NCI-H226 (cell line): ENCODE measurements around the gene ARHGAP5.
A peak's percentile ranks its signal among the peaks of the same experiment; 100 is the strongest.
"Not testable (repeated sequence)": the region's sequence is repeated elsewhere in the genome, so short reads cannot be mapped to it uniquely, and the experiment has no call there.

ENCODE experiments used
- DNase-seq: peaks from one replicate; pipeline ENCODE4 v3.0.0-alpha.2; 2015

ARHGAP5 gene

DNA sequence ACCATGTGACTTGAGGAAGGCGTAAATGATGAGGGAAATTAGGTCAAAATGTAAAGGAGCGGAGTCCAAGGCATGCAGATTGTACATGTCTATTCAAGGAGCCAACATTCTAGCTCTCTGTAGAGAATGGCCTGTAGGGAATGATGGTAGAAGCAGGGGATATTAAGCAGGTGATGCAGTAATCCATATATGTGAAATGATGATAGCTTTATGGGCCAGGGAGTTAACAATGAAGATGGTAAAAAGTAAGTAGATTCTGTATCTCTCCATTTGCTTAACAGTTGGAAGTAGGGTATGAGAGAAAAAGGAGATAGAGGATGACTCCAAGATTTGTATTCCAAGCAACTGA lies 33.4 kb downstream of the ARHGAP5 start:
- DNase-seq: no peak

DNA sequence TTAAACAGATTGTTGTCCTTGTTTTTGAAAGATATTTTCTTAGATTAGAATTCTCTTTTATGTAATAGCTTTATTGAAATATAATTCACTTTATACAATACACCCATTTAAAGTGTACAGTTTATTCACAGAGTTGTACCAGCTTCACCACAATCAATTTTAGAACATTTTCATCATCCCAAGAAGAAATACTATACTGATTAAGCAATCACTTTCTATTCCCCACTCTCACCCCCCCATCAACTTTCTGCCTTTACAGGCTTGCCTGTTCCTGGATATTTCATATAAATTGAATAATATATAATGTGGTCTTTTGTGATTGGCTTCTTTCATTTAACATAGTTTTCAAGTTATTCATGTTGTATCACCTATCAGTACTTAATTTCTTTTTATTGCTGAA lies 44.4 kb downstream of the ARHGAP5 start:
- DNase-seq: no peak

DNA sequence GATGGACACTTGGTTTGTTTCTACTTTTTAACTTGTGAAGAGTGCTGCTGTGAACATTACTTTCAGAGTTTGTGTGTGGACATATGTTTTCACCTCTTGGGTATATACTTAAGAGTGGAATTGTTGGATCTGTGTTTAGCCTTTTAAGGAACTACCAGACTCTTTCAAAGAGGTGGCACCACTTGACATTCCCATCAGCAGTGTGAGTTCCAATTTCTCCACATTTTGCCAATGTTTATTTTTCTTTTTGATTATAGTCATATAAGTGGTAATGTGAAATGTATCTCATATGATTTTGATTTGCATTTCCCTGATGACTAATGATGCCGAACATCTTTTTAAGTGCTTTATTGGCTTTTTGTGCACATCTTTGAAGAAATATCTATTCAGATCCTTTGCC lies 44.8 kb downstream of the ARHGAP5 start:
- DNase-seq: no peak

DNA sequence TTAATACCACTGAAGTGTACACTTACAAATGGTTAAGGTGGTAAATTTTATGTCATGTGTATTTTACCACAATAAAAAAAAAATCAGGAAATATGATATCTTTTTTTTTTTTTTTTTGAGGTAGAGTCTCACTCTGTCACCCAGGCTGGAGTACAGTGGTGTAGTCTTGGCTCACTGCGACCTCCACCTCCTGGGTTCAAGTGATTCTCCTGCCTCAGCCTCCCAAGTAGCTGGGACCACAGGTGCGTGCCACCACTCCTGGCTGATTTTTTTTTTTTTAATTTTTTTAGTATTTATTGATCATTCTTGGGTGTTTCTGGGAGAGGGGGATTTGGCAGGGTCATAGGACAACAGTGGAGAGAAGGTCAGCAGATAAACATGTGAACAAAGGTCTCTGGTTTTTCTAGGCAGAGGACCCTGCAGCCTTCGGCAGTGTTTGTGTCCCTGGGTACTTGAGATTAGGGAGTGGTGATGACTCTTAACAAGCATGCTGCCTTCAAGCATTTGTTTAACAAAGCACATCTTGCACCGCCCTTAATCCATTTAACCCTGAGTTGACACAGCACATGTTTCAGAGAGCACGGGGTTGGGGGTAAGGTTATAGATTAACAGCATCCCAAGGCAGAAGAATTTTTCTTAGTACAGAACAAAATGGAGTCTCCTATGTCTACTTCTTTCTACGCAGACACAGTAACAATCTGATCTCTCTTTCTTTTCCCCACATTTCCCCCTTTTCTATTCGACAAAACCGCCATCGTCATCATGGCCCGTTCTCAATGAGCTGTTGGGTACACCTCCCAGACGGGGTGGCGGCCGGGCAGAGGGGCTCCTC lies 50.0 kb downstream of the ARHGAP5 start:
- not testable (repeated sequence) for DNase-seq

DNA sequence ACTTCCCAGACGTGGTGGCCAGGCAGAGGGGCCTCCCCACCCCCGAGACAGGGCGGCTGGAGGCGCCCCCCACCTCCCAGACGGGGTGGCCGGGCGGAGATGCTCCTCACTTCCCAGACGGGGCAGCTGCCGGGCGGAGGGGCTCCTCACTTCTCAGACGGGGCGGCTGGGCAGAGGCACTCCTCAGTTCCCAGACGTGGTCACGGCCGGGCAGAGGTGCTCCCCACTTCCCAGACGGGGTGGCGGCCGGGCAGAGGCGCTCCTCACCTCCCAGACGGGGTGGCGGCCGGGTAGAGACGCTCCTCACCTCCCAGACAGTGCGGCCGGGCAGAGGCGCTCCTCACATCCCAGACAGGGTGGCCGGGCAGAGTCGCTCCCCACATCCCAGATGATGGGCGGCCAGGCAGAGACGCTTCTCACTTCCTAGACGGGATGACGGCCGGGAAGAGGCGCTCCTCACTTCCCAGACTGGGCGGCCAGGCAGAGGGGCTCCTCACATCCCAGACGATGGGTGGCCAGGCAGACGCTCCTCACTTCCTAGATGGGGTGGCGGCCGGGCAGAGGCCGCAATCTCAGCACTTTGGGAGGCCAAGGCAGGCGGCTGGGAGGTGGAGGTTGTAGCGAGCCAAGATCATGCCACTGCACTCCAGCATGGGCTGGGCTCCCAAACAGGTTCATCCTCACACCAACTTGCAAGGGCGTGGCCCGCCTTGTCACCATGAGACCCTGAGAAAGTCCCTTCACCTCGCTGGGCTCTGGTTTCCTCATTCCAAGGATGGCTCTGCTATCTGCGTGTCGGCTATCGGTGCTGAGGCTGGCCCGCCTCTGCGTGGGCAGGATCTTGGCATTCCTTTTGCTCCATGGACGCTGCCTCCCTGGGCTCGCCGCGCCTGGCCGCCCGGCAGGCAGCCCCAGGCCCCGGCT lies 50.9 kb downstream of the ARHGAP5 start:
- DNase-seq: not testable (repeated sequence)

DNA sequence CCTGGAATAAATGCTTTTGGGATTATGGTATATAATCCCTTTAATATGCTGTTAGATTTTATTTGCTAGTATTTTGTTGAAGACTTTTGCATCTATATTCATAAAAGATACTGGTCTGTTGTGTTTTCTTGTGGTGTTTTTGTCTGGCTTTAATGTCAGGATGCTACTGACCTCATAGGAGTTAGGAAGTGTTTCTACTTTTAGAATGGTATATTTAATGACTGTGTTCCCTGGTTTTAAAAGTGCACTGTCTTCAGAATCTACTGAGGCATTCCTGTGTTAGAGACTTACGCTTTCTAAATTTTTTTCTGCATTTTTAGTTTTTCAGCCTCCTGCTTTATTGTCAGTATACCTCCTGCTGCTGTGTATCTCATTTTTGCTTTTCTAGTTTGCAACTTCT lies 51.6 kb downstream of the ARHGAP5 start:
- DNase-seq: no peak

DNA sequence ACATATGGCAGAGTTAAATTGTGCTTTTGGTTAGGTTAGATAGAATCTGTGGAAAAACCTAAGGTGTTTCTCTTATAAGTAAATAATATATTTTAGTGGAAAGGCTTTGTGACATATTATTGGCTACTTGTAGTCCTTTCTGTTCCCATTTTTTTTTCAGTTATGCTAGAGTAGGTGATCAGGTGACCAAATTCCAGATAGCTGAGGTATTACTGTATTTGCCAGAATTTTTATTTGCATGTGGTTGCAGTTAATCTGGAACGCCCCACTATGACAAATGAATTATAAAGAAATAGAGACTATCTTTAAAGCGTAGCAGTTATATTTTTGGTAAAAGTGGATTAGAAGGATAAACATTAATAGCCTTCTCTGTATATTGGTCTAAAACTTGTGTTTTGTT lies 52.0 kb downstream of the ARHGAP5 start:
- DNase-seq: peak; percentile 61

DNA sequence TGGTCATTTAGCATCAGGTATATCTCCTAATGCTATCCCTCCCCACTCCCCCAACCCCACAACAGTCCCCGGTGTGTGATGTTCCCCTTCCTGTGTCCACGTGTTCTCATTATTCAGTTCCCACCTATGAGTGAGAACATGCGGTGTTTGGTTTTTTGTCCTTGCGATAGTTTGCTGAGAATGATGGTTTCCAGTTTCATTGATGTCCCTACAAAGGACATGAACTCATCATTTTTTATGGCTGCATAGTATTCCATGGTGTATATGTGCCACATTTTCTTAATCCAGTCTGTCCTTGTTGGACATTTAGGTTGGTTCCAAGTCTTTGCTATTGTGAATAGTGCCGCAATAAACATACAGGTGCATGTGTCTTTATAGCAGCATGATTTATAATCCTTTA lies 54.6 kb downstream of the ARHGAP5 start:
- DNase-seq: not testable (repeated sequence)

DNA sequence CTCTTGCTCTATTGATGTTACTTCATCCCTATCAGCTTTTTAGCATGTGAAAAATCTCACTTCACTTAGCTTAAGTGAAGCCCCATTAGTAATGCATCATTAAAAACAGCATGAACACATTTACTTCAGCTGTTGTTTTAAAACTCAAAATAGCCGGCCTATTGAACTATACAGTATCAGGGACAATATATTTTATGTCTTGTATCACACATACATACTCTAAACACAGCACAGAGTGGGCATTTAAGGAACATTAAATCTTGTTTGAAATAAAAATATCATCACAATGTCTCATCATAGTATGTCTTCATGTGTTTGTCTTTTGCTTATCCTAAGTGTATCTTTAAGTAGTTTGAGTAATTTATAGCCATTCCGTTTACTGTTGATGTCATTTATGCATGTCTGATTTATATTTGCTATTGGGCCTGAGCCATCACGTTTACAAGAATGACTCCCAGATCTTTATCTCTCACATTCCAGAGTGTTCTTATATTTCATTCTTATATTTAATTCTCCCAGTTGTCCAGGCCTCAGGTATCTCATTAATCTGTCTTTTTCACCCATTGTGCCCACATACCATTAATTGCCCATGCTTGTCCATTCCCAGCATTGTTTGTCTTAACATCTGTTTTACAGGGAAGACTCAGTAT lies 57.5 kb downstream of the ARHGAP5 start:
- peak; percentile 35 for DNase-seq

DNA sequence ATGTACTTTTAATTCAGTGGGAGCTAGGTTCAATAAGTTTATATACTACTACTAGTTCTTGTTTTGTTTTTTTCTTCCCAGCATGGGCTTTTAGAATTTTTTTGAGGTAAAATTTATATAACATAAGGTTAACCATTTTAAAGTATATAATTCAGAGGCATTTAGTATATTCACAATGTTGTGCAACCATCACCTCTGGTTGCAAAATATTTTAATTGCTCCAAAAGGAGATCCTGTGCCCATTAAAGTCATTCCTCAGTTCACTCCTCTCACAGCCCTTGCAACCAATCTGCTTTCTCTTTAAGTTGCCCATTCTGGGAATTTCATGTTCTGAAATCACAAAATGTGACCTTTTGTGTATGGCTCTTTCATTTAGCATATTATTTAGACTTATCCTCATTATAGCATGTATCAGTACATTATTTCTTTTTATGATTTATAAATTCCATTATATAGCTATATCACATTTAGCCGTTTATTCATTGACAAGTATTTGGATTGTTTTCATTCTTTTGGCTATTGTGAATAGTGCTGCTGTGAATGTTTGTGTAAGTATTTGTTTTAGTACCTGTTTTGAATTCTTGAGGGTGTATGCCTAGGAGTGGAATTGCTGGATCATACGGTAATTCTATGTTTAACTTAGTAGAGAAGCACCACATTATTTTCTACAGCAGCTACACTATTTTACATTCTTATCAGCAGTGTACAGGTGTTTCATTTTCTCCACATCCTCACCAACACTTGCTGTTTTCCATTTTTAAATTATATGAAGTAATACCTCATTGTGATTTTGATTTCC lies 59.1 kb downstream of the ARHGAP5 start:
- no peak for DNase-seq

DNA sequence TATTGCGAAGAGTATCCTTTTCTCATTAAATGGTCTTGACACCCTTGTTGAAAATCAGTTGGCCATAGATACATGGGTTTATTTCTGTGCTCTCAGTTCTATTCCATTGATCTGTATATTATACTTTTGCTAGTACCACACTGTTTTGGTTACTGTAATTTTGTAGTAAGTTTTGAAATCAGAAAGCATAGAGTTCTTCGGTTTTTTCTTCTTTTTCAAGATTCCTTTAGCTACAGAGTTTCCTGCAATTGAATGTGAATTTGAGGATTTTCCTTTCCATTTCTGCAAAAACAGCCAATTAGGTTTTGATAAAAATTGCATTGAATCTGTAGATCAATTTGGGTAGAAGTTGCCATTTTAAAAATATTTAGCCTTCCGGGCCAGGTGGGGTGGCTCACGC lies 60.2 kb downstream of the ARHGAP5 start:
- DNase-seq: no peak

DNA sequence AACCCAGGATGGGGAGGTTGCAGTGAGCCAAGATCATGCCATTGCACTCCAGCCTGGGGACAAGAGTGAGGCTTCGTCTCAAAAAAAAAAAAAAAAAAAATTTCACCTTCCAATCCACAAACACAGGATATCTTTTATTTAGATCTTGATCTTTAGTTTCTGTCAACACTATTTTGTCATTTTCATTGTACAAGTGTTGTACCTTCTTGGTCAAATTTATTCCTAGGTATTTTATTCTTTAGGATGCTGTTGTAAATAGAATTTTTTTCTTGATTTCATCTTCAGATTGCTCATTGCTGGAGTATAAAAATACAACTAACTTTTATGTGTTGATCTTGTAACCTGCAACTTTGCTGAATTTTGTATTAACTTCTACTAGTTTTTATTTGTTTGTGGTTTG lies 60.8 kb downstream of the ARHGAP5 start:
- no peak for DNase-seq

DNA sequence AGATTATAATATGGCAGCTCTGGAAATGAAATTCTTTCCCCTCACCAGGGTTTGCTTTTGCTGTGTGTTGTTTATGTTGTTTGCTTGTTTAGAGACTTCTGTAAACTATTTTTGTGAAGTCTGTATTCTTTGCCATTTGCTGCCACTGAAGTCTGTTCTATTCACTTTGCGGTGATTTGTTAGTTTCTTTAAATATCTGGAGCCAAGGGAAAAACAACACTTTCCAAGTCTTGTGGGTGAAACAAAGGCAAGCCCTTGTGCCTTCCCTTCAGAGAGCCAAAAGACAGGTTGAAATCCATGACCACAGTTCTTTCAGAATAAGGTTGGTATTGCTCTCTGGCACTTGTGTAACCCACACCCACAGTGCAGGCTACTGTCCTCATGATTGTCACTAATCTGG lies 65.2 kb downstream of the ARHGAP5 start:
- DNase-seq: no peak

DNA sequence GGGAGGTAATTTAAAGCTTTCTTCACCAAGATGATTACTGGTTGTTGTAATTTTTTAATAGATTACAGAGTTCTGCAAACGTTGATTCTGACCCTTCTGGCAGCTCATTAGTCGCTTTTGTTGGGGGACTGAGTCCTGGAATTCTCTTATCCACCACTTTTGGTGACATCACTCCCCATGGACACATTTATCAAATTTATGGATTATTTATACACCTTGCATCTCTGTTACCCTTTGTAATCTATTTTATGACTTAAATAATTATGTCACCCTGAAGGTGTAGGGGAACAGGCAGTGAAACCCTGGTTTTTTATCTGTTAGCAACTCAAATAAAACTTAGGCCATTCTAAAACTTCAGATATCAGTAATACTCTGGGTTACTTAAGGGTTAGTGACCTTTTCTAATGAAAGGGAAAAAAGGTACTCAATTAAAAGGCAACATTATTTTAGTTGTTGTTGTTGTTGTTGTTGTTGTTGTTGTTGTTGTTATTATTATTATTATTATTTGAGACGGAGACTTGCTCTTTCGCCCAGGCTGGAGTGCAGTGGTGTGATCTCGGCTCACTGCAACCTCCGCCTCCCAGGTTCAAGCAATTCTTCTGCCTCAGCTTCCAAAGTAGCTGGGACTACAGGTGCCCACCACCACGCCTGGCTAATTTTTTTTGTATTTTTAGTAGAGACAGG lies 65.8 kb downstream of the ARHGAP5 start:
- no peak for DNase-seq

DNA sequence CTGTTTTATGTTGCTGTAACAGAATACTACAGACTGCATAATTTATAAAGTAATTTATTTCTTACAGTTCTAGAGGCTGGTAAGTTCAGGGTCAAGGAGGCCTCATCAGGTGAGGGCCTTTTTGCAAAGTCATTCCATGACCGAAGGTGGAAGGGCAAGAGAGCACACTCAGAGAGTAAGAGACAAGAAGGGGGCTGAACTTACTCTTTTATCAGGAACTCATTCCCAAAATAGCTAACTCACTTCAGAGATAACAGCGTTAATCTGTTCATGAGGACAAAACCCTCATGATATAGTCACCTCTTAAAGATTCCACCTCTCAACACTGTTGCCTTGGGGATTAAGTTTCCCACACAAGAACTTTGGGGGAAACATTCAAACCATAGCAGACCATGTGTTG lies 73.3 kb downstream of the ARHGAP5 start:
- peak; percentile 33 for DNase-seq

DNA sequence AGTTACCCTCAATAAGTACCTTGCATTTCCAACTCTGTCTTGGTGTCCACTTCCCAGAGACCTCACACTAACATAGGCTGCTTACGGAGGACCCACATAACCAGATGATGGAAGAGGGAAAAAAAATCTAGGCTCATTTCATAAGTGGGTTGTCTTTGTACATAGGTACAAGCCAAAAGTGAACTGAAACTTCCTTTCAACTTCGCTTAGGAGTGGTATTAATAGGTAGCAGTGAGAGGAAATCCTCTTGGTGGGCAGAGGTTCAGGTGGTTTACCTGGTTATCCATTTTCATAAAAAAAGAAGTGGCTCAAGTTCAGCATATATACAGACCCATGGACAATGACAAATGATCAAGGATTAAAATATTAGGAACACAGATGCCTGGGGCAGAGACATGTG lies 88.9 kb downstream of the ARHGAP5 start:
- no peak for DNase-seq

DNA sequence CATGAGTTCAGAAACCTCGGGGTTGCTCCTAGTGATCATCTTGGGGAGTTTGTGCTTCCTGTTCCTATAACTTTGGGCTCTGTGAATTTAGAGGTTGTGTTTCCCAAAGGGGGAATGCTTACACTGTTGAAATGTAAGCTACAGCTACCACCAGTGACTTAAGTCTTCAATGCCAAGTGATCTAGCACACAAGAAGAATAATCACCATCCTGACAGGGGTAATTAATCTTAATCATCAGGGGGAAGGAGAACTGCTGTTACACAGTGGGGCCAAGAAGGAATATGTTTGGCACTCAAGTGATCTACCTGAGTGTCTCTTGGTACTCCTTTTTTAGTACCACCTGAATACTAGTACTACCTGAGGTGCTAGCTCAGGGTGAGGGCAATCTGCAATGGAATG lies 89.8 kb downstream of the ARHGAP5 start:
- no peak for DNase-seq

DNA sequence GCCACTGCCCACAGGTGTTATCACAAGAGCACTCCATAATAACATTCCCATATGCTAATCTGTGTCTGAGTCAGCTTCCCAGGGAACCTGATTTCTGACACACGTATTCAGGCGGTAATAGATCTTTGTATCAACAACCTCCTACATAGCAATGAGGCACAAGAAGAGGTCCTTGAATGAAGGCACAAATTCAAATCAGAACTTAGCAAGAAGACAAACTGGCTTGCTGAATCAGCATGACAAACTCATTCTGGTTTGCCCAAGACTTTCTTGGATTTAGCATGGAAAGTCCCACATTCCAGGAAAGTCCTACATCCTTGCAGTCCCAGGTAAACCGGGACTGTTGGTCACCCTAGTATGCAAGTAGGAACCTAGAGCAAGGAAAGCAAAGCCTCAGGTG lies 90.8 kb downstream of the ARHGAP5 start:
- DNase-seq: peak; percentile 72

DNA sequence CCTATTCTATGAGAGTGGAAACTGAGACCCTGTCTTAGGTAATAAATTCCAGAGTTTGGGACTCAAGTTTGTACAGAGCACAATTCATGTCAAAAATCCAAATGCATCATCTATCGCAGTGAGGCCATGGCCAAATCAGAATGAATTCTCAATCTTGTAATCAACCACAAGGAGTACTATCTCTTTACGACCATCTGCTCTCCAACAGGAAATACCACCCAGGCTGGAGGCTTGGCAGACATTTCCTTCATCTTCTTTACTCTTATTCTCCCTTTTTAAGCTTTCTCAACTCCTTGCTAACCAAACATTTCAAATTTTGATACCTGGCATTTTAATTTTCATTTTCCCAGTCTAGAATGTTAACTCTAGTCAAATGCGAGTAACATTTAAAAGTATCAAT lies 92.1 kb downstream of the ARHGAP5 start:
- DNase-seq: no peak

DNA sequence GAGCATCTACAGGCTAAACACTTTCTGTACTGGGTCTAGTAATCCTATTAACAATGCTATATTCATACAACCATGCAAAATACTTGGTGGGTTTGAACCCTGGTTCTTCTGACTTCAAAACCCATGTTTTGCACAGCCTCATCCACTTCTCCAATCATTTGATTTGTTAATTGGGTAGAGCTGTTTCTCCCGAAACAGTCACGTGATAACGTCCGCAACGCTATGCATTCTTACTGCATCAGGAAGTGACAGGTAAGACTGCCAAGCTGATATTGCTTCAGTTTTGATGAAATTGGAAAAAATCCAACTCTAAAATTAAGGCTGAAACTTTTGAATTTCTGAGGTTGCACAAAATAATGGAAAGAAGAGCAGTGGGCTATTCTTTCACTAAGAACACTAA lies 94.4 kb downstream of the ARHGAP5 start:
- no peak for DNase-seq

DNA sequence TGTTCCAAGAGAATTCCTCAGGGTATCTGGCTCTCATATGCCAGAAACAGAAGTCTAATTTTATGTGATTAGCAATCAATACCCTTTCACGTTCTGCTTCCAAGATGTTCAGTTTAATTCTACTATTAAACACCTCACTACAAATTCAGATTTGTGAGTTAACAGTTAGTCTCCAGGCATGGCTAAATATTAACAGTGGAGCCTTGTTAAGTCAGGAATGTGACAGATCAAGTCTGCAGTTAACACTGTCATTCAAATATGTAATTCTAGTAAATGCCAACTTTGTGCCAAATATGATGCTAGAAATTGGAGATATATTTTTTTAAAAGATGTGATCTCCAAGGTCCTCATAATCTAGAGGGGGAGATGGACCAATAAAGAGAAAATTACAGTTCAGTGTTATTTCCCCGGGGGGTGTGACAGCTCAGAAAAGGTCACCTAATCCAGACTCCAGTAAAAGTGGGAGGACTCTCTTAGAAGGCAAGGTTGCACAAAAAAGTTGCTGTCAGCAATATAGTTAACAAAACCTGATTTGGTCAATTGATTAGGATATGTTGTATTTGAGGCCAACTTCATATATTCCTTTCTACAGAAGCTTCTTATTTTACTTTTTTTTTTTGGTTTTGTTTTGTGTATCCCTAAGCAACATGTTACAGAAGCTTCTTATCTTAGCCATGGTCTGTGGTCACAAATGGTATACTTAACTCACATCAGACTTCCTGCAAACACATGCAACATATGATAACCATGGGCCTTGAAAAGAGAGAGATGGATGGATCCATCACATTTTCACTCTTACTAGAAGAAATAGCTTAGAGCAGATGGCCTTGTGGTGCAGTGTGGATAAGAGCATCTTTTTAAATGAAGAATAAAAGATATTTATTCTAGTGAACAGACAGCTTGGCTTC lies 106.3 kb downstream of the ARHGAP5 start:
- DNase-seq: no peak
